ENCODE data around the gene CASP8AP2. TPM values are rescaled to one million over a fixed set of nuclear protein-coding genes. Genes with fewer than 3 reads are reported as not detected.

CASP8AP2 gene
- total and polyA plus RNA-seq, 9 of the 15 experiments (the other 6 are each of a cell fraction or from before 2014, with no cell fraction given), result 10.6 to 30.0 (median 19.1) TPM

- Histone ChIP-seq H3K9me1 (ENCODE audit: control insufficient read depth, insufficient read depth, low read length) (no peaks in the 10 kb centered on the region), H3K79me2 (ENCODE audit: control insufficient read depth, insufficient read depth, low read length) (no peaks in the 10 kb centered on the region), H3K27me3 (ENCODE audit: control insufficient read depth in 2 of 2, insufficient read depth in 2 of 2, low read length in 2 of 2) (no peaks in the 10 kb centered on the region), H3K9ac (ENCODE audit: insufficient read depth in 1 of 2, low read depth in 2 of 2, low read length in 2 of 2) (no peak overlapping the region), H3K4me2 (ENCODE audit: insufficient read depth, low read length) (no peak overlapping the region), H4K20me1 (replicated peaks; ENCODE audit: control insufficient read depth, insufficient read depth, low read length) (no peaks in the 10 kb centered on the region), H3K4me1 (replicated peaks in 1 of 2; ENCODE audit: control insufficient read depth in 2 of 2, insufficient read depth in 2 of 2, low read length in 2 of 2) (peaks cover 0 to 22% of the 10 kb centered on the region in 2 experiments; a peak in 2 of 5 replicates), H2AFZ (ENCODE audit: low read depth, low read length) (no peak overlapping the region), H3K27ac (ENCODE audit: extremely low read depth, low read depth, low read length) (no peak overlapping the region), H3K9me3 (replicated peaks; ENCODE audit: control insufficient read depth, insufficient read depth, low read depth, low read length) (no peaks in the 10 kb centered on the region), H3K4me3 (no peak overlapping the region), H3K36me3 (ENCODE audit: control insufficient read depth, insufficient read depth, low read length) (no peaks in the 10 kb centered on the region)
- WGBS (ENCODE audit: insufficient coverage, low coverage, missing lambda C conversion rate), result 26% methylated on average over 3 of the region's 7 CpGs
- no peak for DNase-seq (ENCODE audit: extremely low read depth in 1 of 4, low spot score in 3 of 4)
- BruUV-seq (replicated peaks), result no TSS peak
- no peak for ATAC-seq
- ChIA-PET POLR2A (no interaction called here), CTCF (ENCODE audit: low intra/inter-chr PET ratio) (no interaction called here)
- TF ChIP-seq PHTF2 (CRISPR knock-in tag; IDR thresholded peaks at IDR 0.05) (no peak), DIDO1 (tag; IDR thresholded peaks at IDR 0.05; ENCODE audit: low read depth) (no peak), ZNF121 (CRISPR knock-in tag; conservative IDR thresholded peaks at IDR 0.05) (peak; percentile 39; the same call in 1 of the 2 replicates), DLX4 (CRISPR knock-in tag; IDR thresholded peaks at IDR 0.05) (no peak), TFAP4 (CRISPR knock-in tag; IDR thresholded peaks at IDR 0.05; ENCODE audit: borderline replicate concordance) (no peak)
- no peak for FAIRE-seq
- in situ Hi-C loops (cut with MboI), result no loop called here
- intact Hi-C loops (cut with micrococcal nuclease), result no loop called here
These were observed 58.4 kb downstream of the CASP8AP2 start for GRCh38 chr6:89888138-89888514.

GRCh38 chr6:89888871-89889270 is 59.2 kb downstream of the CASP8AP2 start:
- CTCF ChIA-PET (ENCODE audit: low intra/inter-chr PET ratio), result no interaction called here
- TF ChIP-seq TARDBP (IDR thresholded peaks at IDR 0.05), result no peak
- TF ChIP-seq XRCC4 (IDR thresholded peaks at IDR 0.05; ENCODE audit: extremely low read depth, insufficient read depth, insufficient read length), result no peak
- TF ChIP-seq BRCA1 (IDR thresholded peaks at IDR 0.05), result no peak
- TF ChIP-seq BRCA1 (CRISPR knock-in tag; IDR thresholded peaks at IDR 0.05), result no peak
- TF ChIP-seq ZBTB17 (CRISPR knock-in tag; IDR thresholded peaks at IDR 0.05), result no peak
- no peak for TF ChIP-seq MCM5 (IDR thresholded peaks at IDR 0.05; ENCODE audit: low read depth)
- no peak for TF ChIP-seq ARID3A (IDR thresholded peaks at IDR 0.05; ENCODE audit: borderline replicate concordance, low read depth, low read length)
- TF ChIP-seq SMARCA5 (IDR thresholded peaks at IDR 0.05), result no peak
- no peak for TF ChIP-seq VEZF1 (CRISPR knock-in tag; IDR thresholded peaks at IDR 0.05)

More at GRCh38 chr6:89888871-89889270, 59.2 kb downstream of the CASP8AP2 start:
- POLR2A ChIA-PET, result no interaction called here
- H3K27ac ChIP-seq (ENCODE audit: extremely low read depth, low read depth, low read length), result no peak overlapping the region
- H3K9ac ChIP-seq (ENCODE audit: insufficient read depth in 1 of 2, low read depth in 2 of 2, low read length in 2 of 2), result no peak overlapping the region
- H3K36me3 ChIP-seq (ENCODE audit: control insufficient read depth, insufficient read depth, low read length), result no peaks in the 10 kb centered on the region
- BruUV-seq (replicated peaks), result no TSS peak
- FAIRE-seq, result no peak
- no peak for ATAC-seq
- no peaks in the 10 kb centered on the region for H3K79me2 ChIP-seq (ENCODE audit: control insufficient read depth, insufficient read depth, low read length)
- H3K27me3 ChIP-seq (ENCODE audit: control insufficient read depth in 2 of 2, insufficient read depth in 2 of 2, low read length in 2 of 2), result no peaks in the 10 kb centered on the region
- intact Hi-C loops (cut with micrococcal nuclease) (no loop called here), in situ Hi-C loops (cut with MboI) (no loop called here)
- no peak overlapping the region for H3K4me2 ChIP-seq (ENCODE audit: insufficient read depth, low read length)
- H3K4me1 ChIP-seq (replicated peaks in 1 of 2; ENCODE audit: control insufficient read depth in 2 of 2, insufficient read depth in 2 of 2, low read length in 2 of 2), result peaks cover 0 to 22% of the 10 kb centered on the region in 2 experiments; a peak in 2 of 5 replicates
- no peaks in the 10 kb centered on the region for H4K20me1 ChIP-seq (replicated peaks; ENCODE audit: control insufficient read depth, insufficient read depth, low read length)
- no peak overlapping the region for H2AFZ ChIP-seq (ENCODE audit: low read depth, low read length)
- DNase-seq (ENCODE audit: extremely low read depth in 1 of 4, low spot score in 3 of 4), result no peak
- no peaks in the 10 kb centered on the region for H3K9me1 ChIP-seq (ENCODE audit: control insufficient read depth, insufficient read depth, low read length)
- WGBS (ENCODE audit: insufficient coverage, low coverage, missing lambda C conversion rate), result 9% methylated on average over 3 of the region's 3 CpGs
- no peaks in the 10 kb centered on the region for H3K9me3 ChIP-seq (replicated peaks; ENCODE audit: control insufficient read depth, insufficient read depth, low read depth, low read length)
- H3K4me3 ChIP-seq, result no peak overlapping the region

All from K562 (cell line).